ENCODE results near the gene WIZ.

The WIZ gene

DNA sequence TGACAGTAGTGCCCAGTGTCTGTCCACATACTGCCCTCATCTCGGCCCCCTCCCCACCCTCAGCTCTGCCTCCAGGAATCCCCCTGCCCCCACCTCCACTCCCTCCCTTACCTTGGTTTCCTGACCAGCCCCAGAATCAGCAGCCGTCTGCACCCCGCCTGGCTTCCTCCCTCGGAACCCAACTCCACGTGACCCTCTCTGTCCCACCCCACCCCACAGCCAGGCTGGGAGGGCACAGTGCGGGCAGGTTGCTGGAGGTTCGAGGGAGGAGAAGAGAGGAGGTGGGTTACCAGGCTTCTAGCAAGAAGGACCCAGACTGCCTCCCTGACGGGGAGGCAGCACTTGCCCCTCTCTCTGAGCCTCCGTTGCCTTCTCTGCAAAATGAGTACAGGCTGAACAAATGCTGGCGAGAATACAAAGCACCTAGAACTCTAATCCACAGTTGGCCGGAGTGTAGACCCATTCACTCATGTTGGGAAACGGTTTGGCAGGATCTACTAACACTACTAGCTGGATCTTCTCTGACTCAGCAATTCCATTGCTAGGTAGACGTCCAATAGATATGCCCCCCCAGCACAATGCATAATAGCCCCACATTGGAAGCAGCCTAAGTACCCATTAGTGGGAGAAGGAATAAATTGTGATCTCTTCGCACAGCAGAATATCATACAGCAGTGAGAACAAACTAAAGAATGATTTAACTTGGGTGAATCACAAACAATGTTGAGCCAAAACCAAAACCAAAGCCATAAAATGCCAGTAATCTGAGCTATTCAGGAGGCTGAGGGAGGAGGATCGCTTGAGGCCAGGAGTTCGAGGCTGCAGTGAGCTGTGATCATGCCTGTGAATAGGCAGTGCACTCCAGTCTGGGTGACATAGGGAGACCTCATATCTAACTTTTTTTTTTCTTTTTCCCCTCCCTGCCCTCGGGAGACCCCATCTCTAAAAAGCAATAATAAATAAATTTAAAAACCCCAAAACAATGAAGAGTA lies 14.9 kb upstream of the WIZ start, which contains the start of gene RASAL3:
Gene RASAL3 (minus strand): TSS at position 151 of the 992 bp plus-strand sequence. CDS start 186 bp downstream, outside the sequence.
- DNase-seq (ENCODE audit: low read depth, low spot score): no peak

DNA sequence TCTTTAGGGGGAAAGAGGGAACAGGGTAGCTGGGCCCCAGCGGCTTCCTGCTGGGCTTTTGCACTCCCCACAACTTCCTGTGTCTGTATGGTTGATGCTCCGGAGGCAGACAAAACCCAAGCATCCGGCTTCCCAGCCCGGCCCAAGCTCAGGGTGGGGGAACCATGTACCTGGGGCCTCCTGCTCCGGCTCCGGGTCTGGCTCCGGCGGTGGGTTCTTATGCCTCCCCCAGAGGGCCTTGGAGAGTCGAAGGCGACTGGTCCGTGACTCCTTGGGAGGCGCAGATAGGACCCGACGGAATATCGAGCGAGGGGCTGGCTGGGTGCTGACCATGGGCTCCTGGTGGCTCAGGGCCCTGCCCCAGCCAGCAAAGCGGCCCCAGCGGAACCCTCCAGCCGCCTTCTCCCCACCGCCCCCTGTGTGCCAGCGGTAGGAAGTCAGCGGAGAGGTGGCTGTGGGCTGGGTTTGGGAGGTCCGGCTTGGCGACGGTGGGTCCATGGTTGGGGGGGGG lies 14.2 kb upstream of the WIZ start:
- DNase-seq (ENCODE audit: low read depth, low spot score): no peak

DNA sequence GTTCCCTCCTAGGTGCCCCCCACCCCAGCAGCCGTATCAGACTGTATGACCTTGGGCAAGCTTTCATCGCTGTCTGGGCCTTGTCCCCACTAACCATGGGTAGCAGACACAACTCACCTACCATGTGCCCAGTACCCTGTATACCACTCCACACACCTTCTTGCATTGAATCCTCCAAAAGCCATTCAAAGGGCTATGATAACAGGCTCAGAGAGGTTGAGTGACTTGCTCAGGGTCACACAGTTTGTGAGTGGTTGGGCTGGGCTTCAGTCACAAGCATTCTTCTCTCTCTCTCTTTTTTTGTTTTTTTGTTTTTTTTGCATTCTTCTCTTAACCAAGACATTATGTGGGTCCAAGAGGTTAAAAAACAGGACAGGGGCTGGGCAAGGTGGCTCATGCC lies 11.9 kb upstream of the WIZ start:
- no peak for DNase-seq (ENCODE audit: low read depth, low spot score)

DNA sequence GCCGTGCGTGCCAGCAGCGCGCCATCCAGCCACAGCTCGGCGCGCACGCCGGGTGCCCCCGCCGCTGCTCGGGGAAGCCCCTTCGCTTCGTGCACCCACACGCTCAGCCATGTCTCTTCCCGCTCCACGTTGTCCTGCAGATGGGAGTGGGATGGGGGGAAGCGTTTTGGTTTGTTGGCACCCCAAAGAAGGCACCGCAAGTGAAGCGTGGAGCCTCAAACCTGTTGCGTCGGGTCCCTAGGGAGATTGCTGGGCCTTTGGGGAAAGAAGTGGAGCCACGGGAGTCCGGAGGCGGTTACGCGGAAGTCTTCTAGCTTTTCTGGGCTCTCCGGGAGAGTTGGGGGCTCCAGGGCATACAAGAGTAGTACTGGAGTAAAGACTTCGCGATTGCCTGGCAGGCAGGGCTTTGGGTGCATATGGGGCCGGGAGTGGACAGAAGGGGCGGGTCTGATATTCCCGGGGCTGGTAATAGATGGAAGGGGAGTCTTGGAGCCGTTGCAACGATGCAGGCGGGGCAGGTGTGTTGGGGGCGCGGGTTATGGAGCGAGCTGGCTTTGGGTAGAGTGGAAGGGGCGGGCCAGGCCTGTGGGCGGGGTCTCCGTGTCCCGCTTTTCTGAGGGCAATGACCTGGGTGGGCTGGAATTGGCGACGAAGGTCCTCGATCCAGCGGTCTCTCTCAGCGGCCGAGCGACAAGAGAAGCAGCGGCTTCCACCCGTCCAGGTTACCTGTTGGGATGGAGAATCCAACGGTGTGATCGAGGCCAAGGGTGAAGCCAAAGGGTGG lies 8.1 kb upstream of the WIZ start:
- DNase-seq (ENCODE audit: low read depth, low spot score): no peak

DNA sequence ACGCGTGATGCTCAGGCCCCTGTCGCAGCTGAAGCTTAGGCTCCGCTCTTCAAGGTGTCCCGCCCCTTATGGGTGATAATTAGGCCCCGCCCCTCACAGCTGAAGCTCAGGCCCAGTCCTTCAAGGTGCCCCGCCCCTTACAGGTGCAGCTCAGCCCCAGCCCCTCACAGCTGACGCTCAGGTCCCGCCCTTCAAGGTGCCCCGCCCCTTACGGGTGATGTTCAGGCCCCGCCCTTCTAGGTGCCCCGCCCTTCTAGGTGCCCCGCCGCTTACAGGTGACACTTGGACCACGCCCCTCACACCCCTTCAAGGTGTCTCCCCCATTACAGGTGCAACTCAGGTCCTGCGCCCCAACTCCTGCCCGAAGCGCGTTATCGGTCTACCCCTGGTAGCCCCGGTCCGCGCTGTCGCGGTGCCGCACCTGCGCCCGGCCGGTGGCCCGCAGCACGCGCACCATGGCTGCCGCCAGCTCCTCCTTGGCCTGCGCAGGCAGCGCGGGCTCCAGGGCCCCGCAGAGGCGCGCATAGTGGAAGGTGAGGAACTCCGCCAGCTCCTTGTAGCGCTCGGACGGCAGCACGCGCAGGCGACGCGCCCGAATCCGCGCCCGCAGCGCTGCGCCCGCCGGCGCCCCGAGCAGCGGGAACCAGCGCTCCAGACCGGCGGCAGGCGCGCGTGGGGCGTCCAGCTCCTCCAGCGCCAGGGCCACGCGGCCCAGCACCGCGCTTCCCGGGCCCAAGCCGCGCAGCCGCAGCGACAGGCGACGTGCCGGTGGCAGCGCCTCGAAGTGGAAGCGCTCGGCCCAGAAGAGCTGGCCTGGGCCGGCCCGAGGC lies 7.3 kb upstream of the WIZ start:
- peak; percentile 27 for DNase-seq (ENCODE audit: low read depth, low spot score)

DNA sequence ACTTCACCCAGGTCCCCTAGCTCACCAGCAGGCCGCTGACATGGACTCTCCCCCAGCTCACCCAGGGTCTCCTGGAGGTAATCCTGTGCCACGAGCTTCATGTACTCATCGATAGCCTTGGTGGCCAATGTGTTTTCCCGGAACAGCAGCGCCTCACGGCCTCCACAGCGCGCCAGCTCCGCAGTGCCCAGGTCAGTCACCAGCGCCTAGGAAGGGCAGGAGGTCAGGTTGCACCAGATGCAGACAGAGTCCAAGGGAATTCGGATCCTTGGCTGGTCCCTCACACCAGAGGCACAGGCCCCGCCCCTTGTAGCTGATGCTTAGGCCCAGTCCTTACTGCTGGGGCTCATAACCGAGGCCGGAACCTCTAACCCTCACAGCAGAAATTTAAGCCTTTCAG lies 6.7 kb upstream of the WIZ start:
- no peak for DNase-seq (ENCODE audit: low read depth, low spot score)

DNA sequence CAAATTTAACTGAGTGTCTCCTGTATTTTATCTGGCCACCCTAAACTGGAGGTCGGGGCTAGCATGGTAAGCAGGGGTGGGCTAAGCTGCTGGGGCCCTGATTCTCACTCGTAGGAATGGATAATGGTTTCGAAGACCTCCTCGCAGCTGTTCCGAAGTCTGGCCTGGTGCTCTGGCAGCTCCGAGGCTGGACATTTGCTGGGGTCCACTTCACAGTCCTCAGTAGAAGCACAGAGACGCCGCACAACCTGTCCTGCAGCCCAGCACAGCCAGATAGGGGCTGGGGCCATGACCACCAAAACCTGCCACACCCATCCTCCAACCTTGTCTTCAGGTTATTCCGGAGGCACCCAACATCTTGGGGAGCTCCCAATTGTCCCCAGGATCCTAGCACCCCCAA lies 6.2 kb upstream of the WIZ start:
- DNase-seq (ENCODE audit: low read depth, low spot score): no peak

DNA sequence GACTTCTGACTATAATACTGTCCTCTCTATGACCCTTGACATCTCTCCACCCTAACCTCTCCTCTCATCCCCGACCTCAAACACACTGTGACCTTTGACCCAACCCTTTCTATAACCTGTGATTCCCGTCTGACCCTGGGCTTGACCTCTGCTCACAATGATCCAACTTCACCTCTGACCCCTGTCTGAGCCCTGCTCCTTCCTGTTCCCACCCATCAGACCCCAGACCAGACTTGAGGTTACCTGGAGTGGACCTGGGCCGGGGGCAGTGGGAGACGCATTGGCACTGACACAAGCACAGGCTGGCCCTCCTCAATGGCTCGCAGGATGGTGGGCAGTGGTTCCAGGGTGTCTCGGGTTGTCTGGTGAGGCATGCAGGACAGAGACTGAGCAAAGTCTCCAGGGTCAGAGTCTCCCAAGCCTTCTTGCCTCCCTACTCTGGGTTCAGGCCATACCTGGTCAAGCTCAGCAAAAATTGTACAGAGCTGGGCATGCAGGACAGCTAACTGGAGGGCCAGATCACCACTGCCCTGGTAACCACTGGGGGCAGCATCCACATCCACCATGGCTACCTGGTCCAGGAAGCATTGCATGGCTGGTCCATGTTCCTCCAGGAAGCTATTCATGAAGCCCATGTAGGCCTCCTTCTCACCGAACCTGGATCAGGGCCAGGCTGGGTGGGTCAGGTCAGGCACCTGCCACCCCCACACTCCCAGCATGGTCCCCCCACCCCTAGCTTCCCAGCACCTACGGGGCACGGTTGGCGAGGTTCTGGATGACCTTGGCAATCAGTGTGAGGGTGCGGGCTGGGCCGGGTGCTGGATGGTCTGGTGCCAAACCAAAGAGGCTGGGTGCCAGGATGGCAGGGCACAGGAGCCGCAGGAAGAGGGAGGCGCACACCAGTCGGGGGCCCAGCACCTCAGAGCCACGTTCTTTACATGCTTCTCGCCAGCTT lies 4.4 kb upstream of the WIZ start:
- no peak for DNase-seq (ENCODE audit: low read depth, low spot score)

DNA sequence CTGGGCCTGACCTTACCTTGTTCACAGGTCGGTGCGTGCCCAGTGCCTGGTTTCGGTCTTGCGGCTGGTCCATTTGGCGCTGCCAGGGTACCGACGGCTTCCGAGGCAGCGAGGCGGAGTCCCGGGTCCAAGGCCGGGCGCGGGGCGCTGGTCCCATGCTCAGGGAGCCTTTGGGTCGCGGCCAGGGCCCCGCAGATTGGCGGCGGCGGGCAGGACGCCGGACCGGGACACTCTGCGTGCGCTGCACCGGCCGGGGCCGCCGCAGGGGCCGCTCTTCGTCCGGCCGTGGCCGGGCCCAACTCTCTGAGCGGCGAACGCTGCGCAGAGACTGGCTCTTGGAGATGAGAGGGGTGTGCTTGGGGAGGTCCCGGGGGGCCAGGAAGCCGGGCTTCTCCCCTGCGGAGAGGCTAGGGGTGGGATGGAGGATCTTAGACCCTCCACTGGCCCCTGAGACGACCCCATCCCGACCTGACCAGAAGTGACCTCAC lies 3.4 kb upstream of the WIZ start:
- DNase-seq (ENCODE audit: low read depth, low spot score): peak; percentile 41

DNA sequence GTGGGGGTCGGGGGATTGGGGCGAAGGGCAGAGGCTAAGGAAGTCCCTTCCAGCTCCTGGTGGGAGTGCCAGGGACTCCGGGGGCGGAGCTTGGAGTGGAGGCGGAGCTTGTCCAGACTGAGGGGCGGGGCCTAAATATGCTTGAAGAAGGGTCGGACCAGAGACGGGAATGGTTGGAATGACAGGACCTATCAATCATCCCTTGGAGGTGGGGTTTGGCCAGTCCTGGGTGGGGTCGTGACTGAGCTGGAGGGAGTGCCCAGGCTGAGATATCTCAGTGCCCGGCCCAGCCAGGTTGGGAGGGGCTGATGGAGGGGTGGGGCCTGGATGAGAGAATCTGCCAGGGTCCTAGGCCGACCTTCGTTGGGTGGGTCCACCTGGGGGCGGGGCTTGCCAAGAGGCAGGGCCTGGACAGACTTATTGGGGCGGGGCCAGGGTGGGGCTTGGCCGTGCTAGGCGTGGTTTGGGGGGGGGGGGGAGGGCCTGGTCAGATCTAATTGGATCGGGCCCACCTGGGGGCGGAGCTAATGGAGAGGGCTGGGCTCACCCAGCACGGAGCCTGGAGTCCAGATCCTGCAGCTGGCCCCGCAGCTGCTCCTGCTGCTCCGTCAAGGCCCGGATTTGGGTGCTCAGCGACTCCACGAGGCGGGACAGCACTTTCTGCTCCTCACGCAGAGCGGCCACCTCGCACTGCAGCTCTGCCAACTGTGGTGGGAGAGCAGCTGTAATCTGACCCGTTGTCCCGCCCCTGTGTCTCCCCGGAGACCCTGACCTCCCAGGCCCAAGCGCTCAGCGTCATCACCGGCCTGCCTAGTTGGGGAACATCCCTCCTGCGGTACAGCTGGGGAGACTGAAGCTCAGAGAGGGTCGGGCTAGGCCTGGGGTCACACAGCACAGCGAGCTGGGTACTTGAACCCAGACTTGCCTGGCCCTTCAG lies 2.6 kb upstream of the WIZ start:
- peak; percentile 85 for DNase-seq (ENCODE audit: low read depth, low spot score)

DNA sequence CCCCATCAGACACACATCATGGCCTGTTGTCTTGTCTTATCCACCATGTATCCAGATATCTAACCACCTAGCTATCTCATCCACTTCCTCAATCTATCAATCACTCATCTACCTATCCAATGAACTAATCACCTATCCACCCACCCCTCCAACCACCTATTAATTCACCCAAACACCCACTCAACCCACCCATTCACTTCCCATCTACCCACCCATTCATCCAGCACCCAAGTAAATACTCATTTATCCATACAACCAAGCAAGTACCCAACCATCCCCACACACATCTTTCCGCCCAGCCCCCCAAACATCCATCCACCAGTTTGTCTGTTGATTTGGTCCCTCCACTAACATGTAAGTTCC lies 753 bp upstream of the WIZ start:
- DNase-seq (ENCODE audit: low read depth, low spot score): no peak

DNA sequence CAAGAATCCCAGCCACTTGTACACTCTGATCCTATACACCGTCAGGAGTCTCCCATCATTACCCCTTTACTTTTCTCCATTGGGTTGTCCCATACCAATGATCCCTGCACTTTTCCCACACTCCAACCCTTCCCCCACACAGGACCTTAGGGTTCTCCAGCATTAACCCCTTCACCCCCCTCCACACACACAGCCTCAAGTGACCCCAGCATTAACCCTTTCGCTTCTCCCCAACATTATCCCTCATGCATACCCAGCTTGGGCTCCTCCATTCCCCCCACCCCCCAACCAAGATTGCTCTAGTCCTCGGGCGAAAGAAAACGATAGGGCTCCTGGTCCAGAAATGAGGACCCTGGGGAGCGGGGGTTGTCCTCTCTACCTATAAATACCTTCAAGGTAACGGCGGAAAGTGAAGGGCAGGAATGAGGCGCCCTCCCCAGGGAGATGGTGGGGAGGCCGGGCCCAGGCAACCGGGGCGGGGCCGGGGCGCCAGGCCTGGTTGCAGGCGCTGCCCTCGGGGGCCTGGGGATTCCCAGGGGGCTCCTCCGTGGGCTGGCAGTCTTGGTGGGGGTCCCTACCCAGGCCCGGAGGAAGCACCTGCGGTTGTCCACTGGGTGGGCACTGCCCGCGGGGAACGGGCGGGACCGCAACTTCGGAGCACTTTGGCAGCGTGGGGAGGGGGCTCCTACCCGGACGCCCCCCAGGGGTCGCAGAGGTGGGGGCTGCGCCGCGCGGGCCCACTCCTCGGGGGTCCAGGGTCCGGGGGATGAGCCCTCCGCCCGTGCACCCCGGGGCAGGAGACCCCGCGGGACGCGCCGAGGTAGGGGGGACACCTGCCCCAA lies 757 bp downstream of the WIZ start:
- no peak for DNase-seq (ENCODE audit: low read depth, low spot score)

DNA sequence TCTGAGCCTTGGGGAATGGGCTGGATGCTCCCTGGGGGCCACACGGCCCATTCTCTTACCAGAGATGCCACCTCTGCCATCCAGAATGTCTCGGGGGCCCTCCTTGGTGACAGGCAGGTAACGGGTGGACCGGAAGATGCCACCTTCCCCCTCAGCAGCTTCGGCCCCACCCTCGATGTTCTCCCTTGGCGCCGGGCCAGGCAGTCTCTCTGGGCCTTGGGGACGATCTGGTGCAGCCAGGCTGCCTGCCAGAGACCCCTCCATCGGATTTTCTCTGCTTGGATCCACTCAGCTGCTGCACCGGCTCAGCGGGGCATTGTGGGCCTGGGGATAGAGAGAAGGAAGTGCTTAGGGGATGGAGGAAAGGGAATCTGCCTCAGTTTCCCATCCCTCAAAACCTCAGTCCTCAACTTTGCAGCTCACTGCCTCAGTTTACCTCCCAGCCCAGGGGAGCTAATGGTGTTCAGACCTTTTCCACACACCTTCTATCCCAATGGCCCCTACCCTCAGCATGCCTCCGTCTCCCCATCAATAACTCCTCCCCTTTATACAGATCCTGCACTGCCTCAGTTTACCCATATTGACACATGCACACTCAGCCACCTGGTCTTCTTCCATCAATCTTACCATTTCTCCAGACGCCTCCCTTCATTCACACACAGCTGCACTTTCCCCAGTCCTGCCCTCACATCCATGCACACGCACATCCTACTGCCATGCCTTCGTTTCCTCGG lies 1.5 kb downstream of the WIZ start:
- DNase-seq (ENCODE audit: low read depth, low spot score): no peak

DNA sequence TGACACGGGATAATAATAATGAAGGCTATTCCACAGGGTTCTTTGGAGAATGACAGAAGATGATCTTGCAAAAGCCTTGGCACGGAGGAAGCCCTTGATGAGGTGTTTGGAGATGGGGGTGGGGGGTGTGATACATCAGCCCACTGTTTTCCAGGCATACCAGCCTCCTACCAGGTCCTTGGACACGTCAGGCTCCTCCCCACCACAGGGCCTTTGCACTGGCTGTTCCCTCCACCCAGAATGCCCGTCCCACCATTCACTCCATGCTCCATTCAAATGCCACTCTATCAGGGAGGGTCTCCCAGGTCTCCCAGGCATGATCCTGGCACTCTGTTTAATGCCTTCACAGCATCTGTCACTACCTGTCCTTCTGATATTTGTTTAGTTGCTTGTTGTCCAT lies 2.7 kb downstream of the WIZ start:
- DNase-seq (ENCODE audit: low read depth, low spot score): no peak

DNA sequence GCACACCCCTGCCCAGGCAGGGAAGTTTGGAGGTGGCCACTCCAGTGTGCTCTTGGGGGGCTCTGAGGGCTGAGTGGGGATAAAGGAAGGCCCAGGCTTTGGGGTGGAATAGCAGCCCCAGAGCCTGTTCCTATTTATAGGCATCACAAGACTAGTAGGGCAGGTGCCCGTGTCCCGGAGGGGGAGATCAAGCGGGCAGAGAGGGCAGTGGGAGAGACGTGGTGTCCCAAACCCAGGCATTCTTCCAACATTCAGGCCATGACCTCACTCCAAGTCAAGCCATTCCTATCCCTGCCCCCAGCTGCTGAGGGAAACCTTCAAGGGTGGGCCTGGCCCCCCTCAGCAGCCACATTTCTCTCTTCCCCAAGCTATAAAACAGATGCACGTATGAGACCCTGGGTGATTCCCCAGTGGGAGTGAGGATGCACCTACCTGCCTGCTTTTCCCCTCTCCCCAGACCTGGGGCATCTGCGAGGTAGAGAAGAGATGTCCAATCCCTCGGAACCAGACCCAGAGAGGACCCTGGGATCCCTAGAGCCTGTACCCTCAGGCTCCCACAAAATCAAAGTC lies 3.9 kb downstream of the WIZ start:
- no peak for DNase-seq (ENCODE audit: low read depth, low spot score)

DNA sequence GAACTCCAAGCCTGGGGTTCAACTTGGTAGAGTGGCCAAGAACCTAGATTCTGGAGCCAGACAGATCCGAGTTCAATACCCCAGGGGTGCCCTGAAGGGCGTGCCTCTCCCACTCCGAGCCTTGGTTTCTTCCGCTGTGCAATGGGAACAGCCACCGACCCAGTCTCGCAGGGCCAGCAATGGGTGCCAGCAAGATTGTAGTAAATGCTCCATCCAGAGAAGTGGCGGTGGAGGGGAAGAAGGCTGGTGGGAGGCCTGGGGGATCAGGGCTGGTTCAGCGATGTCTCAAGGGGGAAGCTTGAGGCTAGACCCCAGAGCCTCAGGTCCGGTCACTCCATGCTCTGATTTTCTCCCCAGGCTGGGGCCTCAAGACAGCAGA lies 4.5 kb downstream of the WIZ start:
- no peak for DNase-seq (ENCODE audit: low read depth, low spot score)

DNA sequence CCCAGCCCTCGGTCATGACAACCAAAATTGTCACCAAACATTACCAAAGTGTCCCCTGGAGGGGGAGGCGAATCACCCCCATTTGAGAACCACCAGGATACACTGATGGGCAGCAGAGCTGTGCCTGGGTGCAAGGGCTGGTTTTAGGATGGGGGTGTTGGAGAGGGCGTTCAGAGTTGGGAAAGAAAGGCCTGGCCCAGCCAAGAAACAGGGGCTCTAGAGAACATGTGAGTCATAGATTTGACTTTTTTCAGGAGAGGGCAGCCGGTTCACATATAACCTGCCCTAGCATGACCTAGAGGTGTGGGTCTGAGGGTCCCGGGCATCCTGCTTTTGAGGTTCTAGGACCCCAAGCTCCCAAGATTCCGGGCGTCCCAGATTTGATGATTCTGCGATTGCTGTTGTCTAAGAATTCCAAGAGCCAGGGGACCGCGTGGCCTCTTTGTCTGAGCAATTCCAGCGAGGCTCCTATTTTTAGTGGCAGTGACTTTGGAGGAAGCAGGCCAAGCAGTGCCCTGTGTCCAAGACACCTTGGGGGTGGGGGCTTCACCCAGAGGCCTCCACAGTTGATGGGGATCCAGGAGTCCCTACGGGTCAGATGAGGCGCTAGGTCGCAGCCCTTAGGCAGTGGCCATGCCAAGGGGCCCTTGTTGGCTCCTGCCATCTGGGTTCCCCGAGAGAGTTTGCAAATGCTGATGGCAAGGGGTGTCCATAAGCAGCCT lies 5.1 kb downstream of the WIZ start:
- DNase-seq (ENCODE audit: low read depth, low spot score): no peak
